Smooth muscle cell (in vitro differentiated cells): Measurements from ENCODE around the gene VEGFC. TPM values are rescaled to one million over a fixed set of nuclear protein-coding genes. Genes with fewer than 3 reads are reported as not detected.

Experiments
- DNase-seq: peaks from one replicate; lab custom pipeline; 2025; ENCODE audit not compliant: unreplicated experiment; lab: John Stamatoyannopoulos, UW
- H2AFZ ChIP-seq: fragments of 200-600 bp; sonication (generic); 2 replicates; pipeline ENCODE4 v1.6.0; 2016; ENCODE audit warnings: antibody characterized with exemption, low read depth, mild to moderate bottlenecking
- H3F3A ChIP-seq: fragments of 200-600 bp; sonication (generic); 2 replicates; pipeline ENCODE4 v1.6.0; 2017; ENCODE audit warnings: antibody characterized with exemption, low read depth
- H3K27ac ChIP-seq: fragments of 200-600 bp; sonication (generic); 2 replicates; pipeline ENCODE4 v1.5.1; 2016; ENCODE audit warnings: low read depth, mild to moderate bottlenecking
- H3K27me3 ChIP-seq: fragments of 200-600 bp; sonication (generic); 2 replicates; pipeline ENCODE4 v1.6.1; 2016; ENCODE audit warnings: low read depth, mild to moderate bottlenecking
- H3K36me3 ChIP-seq: fragments of 200-600 bp; sonication (generic); 2 replicates; pipeline ENCODE4 v1.5.1; 2016; ENCODE audit warnings: low read depth
- H3K4me1 ChIP-seq: fragments of 200-600 bp; sonication (generic); 2 replicates; pipeline ENCODE4 v1.5.1; 2016; ENCODE audit warnings: low read depth
- H3K4me2 ChIP-seq: fragments of 200-600 bp; sonication (generic); 2 replicates; pipeline ENCODE4 v1.6.0; 2016; ENCODE audit warnings: mild to moderate bottlenecking
- H3K4me3 ChIP-seq: fragments of 200-600 bp; sonication (generic); 2 replicates; pipeline ENCODE4 v1.5.1; 2016; ENCODE audit warnings: mild to moderate bottlenecking
- H3K79me2 ChIP-seq: fragments of 200-600 bp; sonication (generic); 2 replicates; pipeline ENCODE4 v1.6.0; 2016; ENCODE audit warnings: low read depth, mild to moderate bottlenecking
- H3K9ac ChIP-seq: fragments of 200-600 bp; sonication (generic); 2 replicates; pipeline ENCODE4 v1.6.0; 2016; ENCODE audit warnings: low read depth
- H3K9me3 ChIP-seq: fragments of 200-600 bp; sonication (generic); replicated peaks from 2 replicates; pipeline ENCODE4 v1.5.1; 2016; ENCODE audit warnings: low read depth
- H4K20me1 ChIP-seq: fragments of 200-600 bp; sonication (generic); 2 replicates; pipeline ENCODE4 v1.6.0; 2016; ENCODE audit warnings: low read depth
- WGBS: methylation state at CpG from one replicate; pipeline ENCODE4 v1.1.7; 2016; ENCODE audit warnings: low lambda C conversion rate; 5-methylcytosine and 5-hydroxymethylcytosine counted together
- polyA plus RNA-seq: library from polyadenylated mRNA; unstranded; fragments of >200 nt; fragmentation: Nextera tagmentation; extraction: Ambion mirVana; gene quantifications from 2 replicates; pipeline ENCODE4 v1.2.1, GENCODE V29; 2016
- total RNA-seq: library from RNA; depleted of rRNA; stranded (reverse); fragments of >200 nt; gene quantifications from 2 replicates; pipeline ENCODE4 v1.2.3, GENCODE V29; 2014
- TF ChIP-seq, protein P1 (sequence below): fragments of 200-600 bp; sonication (generic); IDR thresholded peaks from 2 replicates; pipeline ENCODE4 v1.5.1; 2017; ENCODE audit warnings: borderline replicate concordance, mild to moderate bottlenecking, antibody characterized with exemption; ENCODE audit not compliant: insufficient read depth, poor library complexity, severe bottlenecking

The VEGFC gene, protein sequence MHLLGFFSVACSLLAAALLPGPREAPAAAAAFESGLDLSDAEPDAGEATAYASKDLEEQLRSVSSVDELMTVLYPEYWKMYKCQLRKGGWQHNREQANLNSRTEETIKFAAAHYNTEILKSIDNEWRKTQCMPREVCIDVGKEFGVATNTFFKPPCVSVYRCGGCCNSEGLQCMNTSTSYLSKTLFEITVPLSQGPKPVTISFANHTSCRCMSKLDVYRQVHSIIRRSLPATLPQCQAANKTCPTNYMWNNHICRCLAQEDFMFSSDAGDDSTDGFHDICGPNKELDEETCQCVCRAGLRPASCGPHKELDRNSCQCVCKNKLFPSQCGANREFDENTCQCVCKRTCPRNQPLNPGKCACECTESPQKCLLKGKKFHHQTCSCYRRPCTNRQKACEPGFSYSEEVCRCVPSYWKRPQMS
- total RNA-seq: 23.2 and 26.6 TPM in 2 replicates
- polyA plus RNA-seq: 24.5 and 30.0 TPM in 2 replicates

DNA sequence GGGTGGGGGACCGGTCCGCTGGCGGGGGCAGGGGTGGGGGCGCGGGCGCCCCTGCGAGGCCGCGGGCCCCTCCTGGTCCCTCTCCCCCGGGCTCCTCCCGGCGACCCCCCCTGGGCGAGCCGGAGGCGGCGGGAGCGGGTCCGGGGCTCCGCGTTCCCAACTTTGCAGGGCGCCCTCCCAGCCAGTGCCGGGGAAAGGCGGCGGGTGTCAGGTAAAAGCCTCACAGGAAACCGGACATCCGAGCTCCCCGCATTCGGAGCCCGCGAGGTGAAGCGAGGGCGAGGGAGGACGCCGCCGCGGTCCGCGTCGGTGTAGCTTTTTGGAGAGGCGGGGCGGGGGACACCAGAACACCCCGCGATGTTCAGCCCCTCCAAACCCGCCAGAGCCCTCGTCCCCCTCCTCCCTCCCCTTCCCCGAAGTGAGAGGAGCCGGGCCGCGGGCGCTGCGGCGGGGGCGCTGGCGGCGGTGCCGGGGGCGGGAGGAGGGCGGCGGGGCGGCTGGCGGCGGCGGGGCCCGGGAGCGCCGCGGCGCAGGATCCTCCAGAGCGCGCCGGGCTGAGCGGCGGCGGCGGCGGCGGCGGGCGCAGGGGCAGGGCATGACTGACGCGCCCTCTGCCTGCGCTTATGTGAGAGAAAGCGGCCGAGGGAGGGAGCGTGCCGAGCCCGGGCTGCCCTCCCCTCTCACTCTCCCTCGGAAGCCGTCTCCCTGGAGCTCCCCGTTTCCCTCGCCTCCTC is at the start of gene VEGFC:
TSS of gene VEGFC (minus strand) at position 597 of the 734 bp plus-strand sequence. CDS start 611 bp downstream, outside the sequence.
- peak; percentile 50 for DNase-seq
- WGBS: 0% methylated on average over 15 of the region's 91 CpGs
- peak within 1 kb of the TSS; percentile 93 for H2AFZ ChIP-seq

DNA sequence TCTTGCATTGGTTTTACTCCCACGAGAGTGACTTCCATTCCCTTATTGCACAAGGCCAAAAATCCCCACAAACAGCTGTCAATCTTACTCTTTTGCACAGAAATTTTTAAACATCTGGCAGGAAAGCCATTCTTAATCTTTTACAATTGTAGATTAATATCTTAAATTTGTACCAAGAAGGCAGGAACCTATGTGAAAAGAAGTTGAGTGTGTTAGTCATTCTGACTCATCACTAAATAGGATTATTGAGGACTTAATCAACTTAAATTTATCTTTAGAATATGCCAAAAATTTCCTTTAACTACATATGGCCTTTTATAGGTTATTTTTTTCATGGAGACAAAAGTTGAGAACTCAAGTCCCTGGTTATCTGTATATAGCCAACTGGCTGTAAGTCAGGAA is 49.0 kb upstream of the VEGFC start:
- Histone ChIP-seq H3K4me3 (no peak overlapping the region), H4K20me1 (no peaks in the 10 kb centered on the region), H3K4me2 (peak overlapping the region; percentile 34), H2AFZ (no peak overlapping the region), H3F3A (peaks cover 15% of the 10 kb centered on the region), H3K4me1 (peaks cover 4% of the 10 kb centered on the region), H3K9me3 (no peaks in the 10 kb centered on the region), H3K36me3 (no peaks in the 10 kb centered on the region), H3K9ac (no peak overlapping the region), H3K27me3 (no peaks in the 10 kb centered on the region), H3K27ac (peak overlapping the region; percentile 87), H3K79me2 (no peaks in the 10 kb centered on the region)
- WGBS: 15% methylated on average over 1 of the region's 1 CpG
- no peak for DNase-seq
- TF ChIP-seq, protein P1, sequence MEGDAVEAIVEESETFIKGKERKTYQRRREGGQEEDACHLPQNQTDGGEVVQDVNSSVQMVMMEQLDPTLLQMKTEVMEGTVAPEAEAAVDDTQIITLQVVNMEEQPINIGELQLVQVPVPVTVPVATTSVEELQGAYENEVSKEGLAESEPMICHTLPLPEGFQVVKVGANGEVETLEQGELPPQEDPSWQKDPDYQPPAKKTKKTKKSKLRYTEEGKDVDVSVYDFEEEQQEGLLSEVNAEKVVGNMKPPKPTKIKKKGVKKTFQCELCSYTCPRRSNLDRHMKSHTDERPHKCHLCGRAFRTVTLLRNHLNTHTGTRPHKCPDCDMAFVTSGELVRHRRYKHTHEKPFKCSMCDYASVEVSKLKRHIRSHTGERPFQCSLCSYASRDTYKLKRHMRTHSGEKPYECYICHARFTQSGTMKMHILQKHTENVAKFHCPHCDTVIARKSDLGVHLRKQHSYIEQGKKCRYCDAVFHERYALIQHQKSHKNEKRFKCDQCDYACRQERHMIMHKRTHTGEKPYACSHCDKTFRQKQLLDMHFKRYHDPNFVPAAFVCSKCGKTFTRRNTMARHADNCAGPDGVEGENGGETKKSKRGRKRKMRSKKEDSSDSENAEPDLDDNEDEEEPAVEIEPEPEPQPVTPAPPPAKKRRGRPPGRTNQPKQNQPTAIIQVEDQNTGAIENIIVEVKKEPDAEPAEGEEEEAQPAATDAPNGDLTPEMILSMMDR: no peak

More for the DNA sequence above, at the start of gene VEGFC:
- peak within 1 kb of the TSS; percentile 88 for H3K4me3 ChIP-seq
- peaks cover 7% of the 10 kb centered on the region for H3F3A ChIP-seq
- peak within 1 kb of the TSS; percentile 61 for H3K27ac ChIP-seq
- H3K79me2 ChIP-seq: peaks cover 38% of the 10 kb centered on the region
- TF ChIP-seq, protein P1: no peak
- H3K27me3 ChIP-seq: no peaks in the 10 kb centered on the region
- H3K4me1 ChIP-seq: peaks cover 12% of the 10 kb centered on the region
- H3K4me2 ChIP-seq: peak within 1 kb of the TSS; percentile 90
- no peaks in the 10 kb centered on the region for H3K36me3 ChIP-seq
- H3K9me3 ChIP-seq: no peaks in the 10 kb centered on the region
- no peaks in the 10 kb centered on the region for H4K20me1 ChIP-seq
- H3K9ac ChIP-seq: peak within 1 kb of the TSS; percentile 74

DNA sequence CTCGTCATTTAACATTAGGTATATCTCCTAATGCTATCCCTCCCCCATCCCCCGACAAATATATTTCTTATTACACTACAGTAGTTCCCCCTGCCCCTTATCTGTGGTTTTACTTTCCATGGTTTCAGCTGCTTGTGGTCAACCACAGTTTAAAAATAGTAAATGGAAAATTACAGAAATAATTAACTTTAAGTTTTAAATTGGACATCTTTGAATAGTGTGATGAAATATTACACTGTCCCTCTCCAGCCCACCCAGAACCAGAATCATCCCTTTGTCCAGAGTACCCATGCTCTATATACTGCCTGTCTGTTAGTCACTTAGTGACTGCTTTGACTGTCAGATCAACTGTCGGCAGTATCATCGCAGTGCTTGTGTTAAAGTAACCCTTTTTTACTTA is 47.4 kb upstream of the VEGFC start:
- Histone ChIP-seq H3K4me2 (peak overlapping the region; percentile 48), H3K9ac (peak overlapping the region; percentile 14), H3K27ac (peak overlapping the region; percentile 87), H3F3A (peaks cover 15% of the 10 kb centered on the region), H3K4me3 (no peak overlapping the region), H3K4me1 (peaks cover 4% of the 10 kb centered on the region), H3K79me2 (no peaks in the 10 kb centered on the region), H3K9me3 (no peaks in the 10 kb centered on the region), H2AFZ (no peak overlapping the region), H3K36me3 (no peaks in the 10 kb centered on the region), H4K20me1 (no peaks in the 10 kb centered on the region), H3K27me3 (no peaks in the 10 kb centered on the region)
- 25% methylated on average over 4 of the region's 4 CpGs for WGBS
- no peak for DNase-seq
- TF ChIP-seq, protein P1: no peak
